Stromal cell of bone marrow (primary cell): Measurements from ENCODE around the gene ARHGDIG.

ENCODE experiments used
- DNase-seq: peaks from one replicate; pipeline ENCODE4 v3.0.0-alpha.2; 2012; ENCODE audit warnings: low read depth

ARHGDIG gene

GRCh38 chr16:301235-301634, 20.8 kb downstream of the ARHGDIG start:
- DNase-seq: no peak

- DNase-seq: no peak
Measured at GRCh38 chr16:301950-302349, 21.6 kb downstream of the ARHGDIG start.

- no peak for DNase-seq
Measured at GRCh38 chr16:303760-304505, 23.5 kb downstream of the ARHGDIG start.

- no peak for DNase-seq
Measured at GRCh38 chr16:305916-306626, 25.7 kb downstream of the ARHGDIG start.

- no peak for DNase-seq
Measured at GRCh38 chr16:306911-307370, 26.6 kb downstream of the ARHGDIG start.

GRCh38 chr16:307691-308312, 27.4 kb downstream of the ARHGDIG start:
- no peak for DNase-seq

- no peak for DNase-seq
Measured at GRCh38 chr16:309476-309875, 29.1 kb downstream of the ARHGDIG start.

GRCh38 chr16:311725-312124, 31.3 kb downstream of the ARHGDIG start:
- DNase-seq: no peak

GRCh38 chr16:314351-314750, 34.0 kb downstream of the ARHGDIG start:
- no peak for DNase-seq

- DNase-seq: no peak
Measured at GRCh38 chr16:314795-315299, 34.5 kb downstream of the ARHGDIG start.

- no peak for DNase-seq
Measured at GRCh38 chr16:316741-317464, 36.5 kb downstream of the ARHGDIG start.

GRCh38 chr16:317583-317982, 37.2 kb downstream of the ARHGDIG start:
- no peak for DNase-seq

GRCh38 chr16:318628-319027, 38.2 kb downstream of the ARHGDIG start:
- no peak for DNase-seq

GRCh38 chr16:320206-320605, 39.8 kb downstream of the ARHGDIG start:
- no peak for DNase-seq

GRCh38 chr16:321532-321931, 41.1 kb downstream of the ARHGDIG start:
- no peak for DNase-seq

- DNase-seq: no peak
Measured at GRCh38 chr16:322476-323143, 42.2 kb downstream of the ARHGDIG start.

- DNase-seq: no peak
Measured at GRCh38 chr16:324201-324450, 43.7 kb downstream of the ARHGDIG start.

GRCh38 chr16:324451-325334, 44.3 kb downstream of the ARHGDIG start:
- no peak for DNase-seq

- DNase-seq: no peak
Measured at GRCh38 chr16:325375-326145, 45.2 kb downstream of the ARHGDIG start.

GRCh38 chr16:330741-331140, 50.4 kb downstream of the ARHGDIG start:
- DNase-seq: no peak
